ENCODE data around the gene AWAT2. TPM values are rescaled to one million over a fixed set of nuclear protein-coding genes. Genes with fewer than 3 reads are reported as not detected.

The AWAT2 gene
- total RNA-seq: not detected in 2 replicates

- Mint-ChIP-seq H3K36me3 (ENCODE audit: low read depth) (no peaks in the 10 kb centered on the region), H3K4me1 (ENCODE audit: low read depth) (no peaks in the 10 kb centered on the region), H3K4me3 (ENCODE audit: low read depth) (no peak within 1 kb of the TSS), H3K27ac (no peak within 1 kb of the TSS), H3K9me3 (no peaks in the 10 kb centered on the region), H3K27me3 (ENCODE audit: low read depth) (no peaks in the 10 kb centered on the region)
- intact Hi-C loops (cut with micrococcal nuclease): no loop called here
- DNase-seq (ENCODE audit: low spot score): no peak
Measured at GRCh38 chrX:70049925-70050324, at the start of gene AWAT2. Gene AWAT2, minus strand, starts transcription at chrX:70049938. Its CDS starts 6 bp downstream, at chrX:70049932.

DNA sequence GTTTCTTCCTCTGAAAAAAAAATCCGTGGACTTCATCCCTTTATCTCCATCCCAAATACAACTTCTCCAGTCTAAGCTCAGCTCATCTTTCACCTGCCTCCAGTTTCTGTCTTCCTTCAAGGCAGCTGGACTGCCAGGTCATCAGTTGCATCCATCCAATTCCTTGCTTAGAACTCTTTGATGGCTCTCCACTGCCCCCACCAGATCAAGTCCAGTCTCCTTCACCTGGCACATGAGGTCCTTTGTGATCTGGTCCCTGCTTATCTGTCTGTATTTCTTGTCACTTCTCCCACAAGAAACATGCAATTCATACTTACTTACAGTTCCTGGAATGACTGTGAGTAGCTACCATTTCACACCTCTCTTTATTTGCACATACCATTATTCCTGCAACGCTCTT, 46.3 kb upstream of the AWAT2 start:
- DNase-seq (ENCODE audit: low spot score): no peak
- intact Hi-C loops (cut with micrococcal nuclease): loop anchor here (5.0 kb wide), 3 partner anchors 64 to 604 kb away; no protein-coding TSS in a partner anchor
- Mint-ChIP-seq H3K9me3 (no peaks in the 10 kb centered on the region), H3K4me3 (ENCODE audit: low read depth) (no peak overlapping the region), H3K36me3 (ENCODE audit: low read depth) (no peaks in the 10 kb centered on the region), H3K27me3 (ENCODE audit: low read depth) (peaks cover 3% of the 10 kb centered on the region), H3K27ac (no peak overlapping the region), H3K4me1 (ENCODE audit: low read depth) (no peaks in the 10 kb centered on the region)

GRCh38 chrX:70092247-70092646, 42.5 kb upstream of the AWAT2 start:
- Mint-ChIP-seq H3K36me3 (ENCODE audit: low read depth) (no peaks in the 10 kb centered on the region), H3K4me1 (ENCODE audit: low read depth) (no peaks in the 10 kb centered on the region), H3K27ac (no peak overlapping the region), H3K4me3 (ENCODE audit: low read depth) (no peak overlapping the region), H3K27me3 (ENCODE audit: low read depth) (no peaks in the 10 kb centered on the region), H3K9me3 (no peaks in the 10 kb centered on the region)
- intact Hi-C loops (cut with micrococcal nuclease): no loop called here
- no peak for DNase-seq (ENCODE audit: low spot score)

DNA sequence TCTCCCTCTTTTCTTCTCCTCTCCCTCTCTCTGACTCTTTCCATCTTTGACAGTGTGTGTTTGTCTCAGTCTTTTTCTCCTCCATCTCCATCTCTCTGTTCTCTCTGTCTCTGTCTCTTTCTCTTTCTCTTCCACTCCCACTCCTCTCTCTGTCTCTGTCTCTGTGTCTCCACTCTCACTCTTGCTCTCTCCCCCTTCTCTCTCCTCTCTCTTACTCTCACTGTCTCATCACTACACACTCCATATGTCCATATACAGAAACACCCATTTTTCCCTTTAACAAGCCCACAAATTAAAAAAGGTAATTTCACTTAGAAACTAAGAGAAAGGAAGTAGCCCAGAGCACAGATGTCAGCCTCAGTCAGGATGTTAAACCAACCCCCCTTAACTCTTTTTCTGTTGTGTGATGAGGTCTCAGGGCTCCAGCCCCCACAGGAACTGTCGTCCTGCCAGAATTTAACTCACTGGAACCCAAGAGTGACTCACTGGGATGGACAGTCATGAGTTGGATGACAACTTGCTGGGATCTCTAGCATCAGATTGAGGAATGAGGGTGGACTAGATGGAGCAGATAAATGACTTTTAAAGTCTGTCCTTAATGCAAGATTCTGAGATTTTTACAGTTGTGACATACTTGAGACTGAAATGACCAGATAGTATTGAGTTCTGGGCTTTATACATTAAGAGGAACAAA, 40.0 kb upstream of the AWAT2 start:
- intact Hi-C loops (cut with micrococcal nuclease): no loop called here
- H3K9me3 Mint-ChIP-seq: no peaks in the 10 kb centered on the region
- no peak overlapping the region for H3K4me3 Mint-ChIP-seq (ENCODE audit: low read depth)
- H3K27ac Mint-ChIP-seq: no peak overlapping the region
- no peaks in the 10 kb centered on the region for H3K36me3 Mint-ChIP-seq (ENCODE audit: low read depth)
- H3K27me3 Mint-ChIP-seq (ENCODE audit: low read depth): no peaks in the 10 kb centered on the region
- no peak for DNase-seq (ENCODE audit: low spot score)
- H3K4me1 Mint-ChIP-seq (ENCODE audit: low read depth): no peaks in the 10 kb centered on the region

GRCh38 chrX:70088751-70089150, 39.0 kb upstream of the AWAT2 start:
- no peak for DNase-seq (ENCODE audit: low spot score)

DNA sequence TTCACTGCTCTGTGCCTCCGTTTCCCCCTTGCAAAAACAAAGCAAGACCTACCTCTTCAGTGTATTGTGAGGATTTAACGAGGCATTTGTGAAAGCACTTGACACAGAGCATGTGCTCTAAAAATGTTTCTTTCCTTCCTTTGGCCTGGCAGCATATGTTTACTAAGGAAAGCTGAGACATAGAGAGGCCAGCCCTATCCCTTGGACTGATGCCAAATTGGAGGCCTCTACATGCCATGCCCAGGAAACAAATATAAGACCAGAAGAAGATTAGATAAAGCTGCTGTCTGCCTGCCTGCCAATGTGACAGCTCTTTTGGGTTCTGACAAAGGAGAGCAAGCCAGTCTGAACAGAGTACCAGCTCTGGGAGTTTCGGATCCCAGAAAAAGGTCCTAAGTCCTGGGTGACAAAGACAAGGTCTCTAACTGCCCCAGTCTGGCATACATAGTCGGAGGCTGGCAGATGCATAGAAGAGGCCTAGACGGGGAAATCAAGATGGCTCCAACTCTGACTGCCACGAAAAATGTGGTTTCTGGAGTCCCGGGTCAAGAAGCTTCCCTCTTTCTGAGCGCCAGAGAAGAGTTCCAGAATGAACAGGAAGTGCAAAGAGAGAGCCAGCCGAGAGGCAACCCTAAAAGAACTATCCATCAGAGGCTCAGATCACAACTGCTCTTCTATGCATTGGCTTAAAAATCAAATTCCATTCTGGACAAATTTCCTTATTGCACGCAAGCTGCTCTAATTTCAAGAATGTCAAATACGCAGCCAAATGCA, 38.3 kb upstream of the AWAT2 start:
- Mint-ChIP-seq H3K9me3 (no peaks in the 10 kb centered on the region), H3K27me3 (ENCODE audit: low read depth) (no peaks in the 10 kb centered on the region), H3K36me3 (ENCODE audit: low read depth) (no peaks in the 10 kb centered on the region), H3K27ac (no peak overlapping the region), H3K4me1 (ENCODE audit: low read depth) (no peaks in the 10 kb centered on the region), H3K4me3 (ENCODE audit: low read depth) (no peak overlapping the region)
- intact Hi-C loops (cut with micrococcal nuclease): no loop called here
- DNase-seq (ENCODE audit: low spot score): no peak

More at GRCh38 chrX:70088751-70089150, 39.0 kb upstream of the AWAT2 start:
- Mint-ChIP-seq H3K4me3 (ENCODE audit: low read depth) (no peak overlapping the region), H3K36me3 (ENCODE audit: low read depth) (no peaks in the 10 kb centered on the region), H3K27me3 (ENCODE audit: low read depth) (no peaks in the 10 kb centered on the region), H3K27ac (no peak overlapping the region), H3K4me1 (ENCODE audit: low read depth) (no peaks in the 10 kb centered on the region), H3K9me3 (no peaks in the 10 kb centered on the region)
- intact Hi-C loops (cut with micrococcal nuclease): no loop called here

DNA sequence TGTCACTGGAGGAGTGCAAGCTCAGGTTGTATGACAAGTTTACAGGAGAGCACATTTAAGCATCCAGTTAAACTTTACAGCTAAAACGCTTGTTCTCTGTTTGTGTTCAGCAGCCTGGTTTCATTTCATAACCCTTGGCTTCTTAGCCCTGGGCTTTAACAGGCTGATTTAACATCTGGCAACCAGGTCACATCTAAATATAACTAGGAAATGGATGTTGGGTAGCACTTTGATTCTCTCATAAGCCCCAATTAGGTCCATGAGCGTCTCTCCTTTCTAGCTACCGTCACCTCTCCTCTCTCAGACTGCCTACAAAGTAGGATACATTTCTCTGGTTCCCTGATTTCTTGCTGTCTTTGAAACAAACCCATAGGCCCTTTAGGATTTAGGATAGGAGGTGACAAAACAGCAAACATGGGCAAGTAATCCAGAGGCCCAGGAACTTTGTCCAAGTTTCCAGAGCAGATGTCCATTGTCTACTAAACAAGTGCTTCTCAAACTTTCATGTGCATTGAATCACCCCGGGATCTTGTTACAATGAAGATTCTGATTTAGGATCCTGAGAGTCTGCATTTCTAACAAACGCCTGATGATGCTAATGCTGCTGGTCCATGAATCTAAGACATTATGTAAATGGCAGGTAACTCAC, 35.0 kb upstream of the AWAT2 start:
- no peak overlapping the region for H3K4me3 Mint-ChIP-seq (ENCODE audit: low read depth)
- no peaks in the 10 kb centered on the region for H3K9me3 Mint-ChIP-seq
- no peaks in the 10 kb centered on the region for H3K4me1 Mint-ChIP-seq (ENCODE audit: low read depth)
- intact Hi-C loops (cut with micrococcal nuclease): no loop called here
- no peak overlapping the region for H3K27ac Mint-ChIP-seq
- no peak for DNase-seq (ENCODE audit: low spot score)
- no peaks in the 10 kb centered on the region for H3K36me3 Mint-ChIP-seq (ENCODE audit: low read depth)
- no peaks in the 10 kb centered on the region for H3K27me3 Mint-ChIP-seq (ENCODE audit: low read depth)

GRCh38 chrX:70082723-70083122, 33.0 kb upstream of the AWAT2 start:
- Mint-ChIP-seq H3K27ac (no peak overlapping the region), H3K27me3 (ENCODE audit: low read depth) (peaks cover 1% of the 10 kb centered on the region), H3K4me3 (ENCODE audit: low read depth) (no peak overlapping the region), H3K4me1 (ENCODE audit: low read depth) (no peaks in the 10 kb centered on the region), H3K36me3 (ENCODE audit: low read depth) (no peaks in the 10 kb centered on the region), H3K9me3 (no peaks in the 10 kb centered on the region)
- DNase-seq (ENCODE audit: low spot score): no peak
- intact Hi-C loops (cut with micrococcal nuclease): no loop called here

GRCh38 chrX:70079870-70080269, 30.1 kb upstream of the AWAT2 start:
- no peaks in the 10 kb centered on the region for H3K36me3 Mint-ChIP-seq (ENCODE audit: low read depth)
- no peaks in the 10 kb centered on the region for H3K4me1 Mint-ChIP-seq (ENCODE audit: low read depth)
- intact Hi-C loops (cut with micrococcal nuclease): no loop called here
- DNase-seq (ENCODE audit: low spot score): no peak
- H3K27ac Mint-ChIP-seq: no peak overlapping the region
- no peaks in the 10 kb centered on the region for H3K9me3 Mint-ChIP-seq
- no peak overlapping the region for H3K4me3 Mint-ChIP-seq (ENCODE audit: low read depth)
- peaks cover 1% of the 10 kb centered on the region for H3K27me3 Mint-ChIP-seq (ENCODE audit: low read depth)

DNA sequence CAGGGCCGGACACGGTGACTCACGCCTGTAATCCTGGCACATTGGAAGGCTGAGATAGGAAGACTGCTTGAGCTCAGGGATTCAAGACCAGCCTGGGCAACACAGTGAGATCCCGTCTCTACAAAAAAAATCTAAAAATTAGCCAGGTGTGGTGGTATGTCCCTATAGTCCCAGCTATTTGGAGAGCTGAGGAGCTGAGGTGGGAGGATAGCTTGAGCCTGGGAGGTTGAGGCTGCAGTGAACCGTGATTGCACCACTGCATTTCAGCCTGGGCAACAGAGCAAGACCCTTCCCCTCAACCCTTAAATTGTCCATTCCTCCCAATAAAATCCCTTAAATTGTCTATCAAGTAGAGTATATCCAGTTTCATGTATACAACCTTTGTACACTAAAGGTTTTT, 29.6 kb upstream of the AWAT2 start:
- Mint-ChIP-seq H3K9me3 (no peaks in the 10 kb centered on the region), H3K27ac (no peak overlapping the region), H3K27me3 (ENCODE audit: low read depth) (peaks cover 1% of the 10 kb centered on the region), H3K4me3 (ENCODE audit: low read depth) (no peak overlapping the region), H3K4me1 (ENCODE audit: low read depth) (no peaks in the 10 kb centered on the region), H3K36me3 (ENCODE audit: low read depth) (no peaks in the 10 kb centered on the region)
- intact Hi-C loops (cut with micrococcal nuclease): no loop called here
- DNase-seq (ENCODE audit: low spot score): no peak

DNA sequence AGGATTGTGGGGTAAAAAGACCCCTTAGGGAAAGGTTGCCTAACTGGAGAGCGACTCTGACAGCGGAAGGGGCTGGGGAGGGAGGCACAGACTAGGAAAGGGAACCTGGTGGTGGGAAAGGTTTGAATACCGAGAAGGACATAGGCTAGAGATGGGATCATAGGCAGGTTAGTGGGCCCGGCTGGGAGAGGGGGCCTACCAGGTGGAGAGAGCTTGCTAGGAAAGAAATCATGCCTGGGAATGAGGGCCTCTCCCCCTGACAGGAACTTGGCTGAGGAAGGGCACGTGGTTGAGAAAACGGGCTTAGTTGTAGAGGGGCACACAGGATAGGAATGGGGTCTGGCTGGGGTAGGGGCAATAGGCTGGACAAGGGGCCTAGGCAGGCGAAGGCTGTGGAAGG, 16.9 kb upstream of the AWAT2 start:
- Mint-ChIP-seq H3K4me1 (ENCODE audit: low read depth) (no peaks in the 10 kb centered on the region), H3K27ac (no peak overlapping the region), H3K4me3 (ENCODE audit: low read depth) (no peak overlapping the region), H3K9me3 (no peaks in the 10 kb centered on the region), H3K36me3 (ENCODE audit: low read depth) (no peaks in the 10 kb centered on the region), H3K27me3 (ENCODE audit: low read depth) (no peaks in the 10 kb centered on the region)
- intact Hi-C loops (cut with micrococcal nuclease): no loop called here
- no peak for DNase-seq (ENCODE audit: low spot score)

- peaks cover 2% of the 10 kb centered on the region for H3K27me3 Mint-ChIP-seq (ENCODE audit: low read depth)
- intact Hi-C loops (cut with micrococcal nuclease): no loop called here
- H3K9me3 Mint-ChIP-seq: no peaks in the 10 kb centered on the region
- DNase-seq (ENCODE audit: low spot score): no peak
- no peak overlapping the region for H3K4me3 Mint-ChIP-seq (ENCODE audit: low read depth)
- H3K4me1 Mint-ChIP-seq (ENCODE audit: low read depth): no peaks in the 10 kb centered on the region
- no peaks in the 10 kb centered on the region for H3K36me3 Mint-ChIP-seq (ENCODE audit: low read depth)
- no peak overlapping the region for H3K27ac Mint-ChIP-seq
Measured at GRCh38 chrX:70062961-70063550, 13.3 kb upstream of the AWAT2 start.

- Mint-ChIP-seq H3K27me3 (ENCODE audit: low read depth) (peaks cover 2% of the 10 kb centered on the region), H3K36me3 (ENCODE audit: low read depth) (no peaks in the 10 kb centered on the region), H3K4me3 (ENCODE audit: low read depth) (no peak within 1 kb of the TSS), H3K4me1 (ENCODE audit: low read depth) (no peaks in the 10 kb centered on the region), H3K27ac (no peak within 1 kb of the TSS), H3K9me3 (no peaks in the 10 kb centered on the region)
- no peak for DNase-seq (ENCODE audit: low spot score)
- intact Hi-C loops (cut with micrococcal nuclease): no loop called here
Measured at GRCh38 chrX:70062076-70062475, 12.3 kb upstream of the AWAT2 start, which contains the start of gene OTUD6A. Gene OTUD6A, plus strand, starts transcription at chrX:70062457. Its CDS starts 68 bp downstream, at chrX:70062525.
